GM12874 (cell line): ENCODE measurements around the gene DEUP1.

Experiments used
- TF ChIP-seq, protein P1 (sequence below): IDR thresholded peaks from 2 replicates; pipeline ENCODE4 v1.5.1; 2011; ENCODE audit warnings: low read depth, mild to moderate bottlenecking, control low read depth, low read length, moderate library complexity; ENCODE audit not compliant: insufficient read depth

Gene DEUP1

GRCh38 chr11:93478841-93479240 is 148.3 kb downstream of the DEUP1 start:
- TF ChIP-seq, protein P1, sequence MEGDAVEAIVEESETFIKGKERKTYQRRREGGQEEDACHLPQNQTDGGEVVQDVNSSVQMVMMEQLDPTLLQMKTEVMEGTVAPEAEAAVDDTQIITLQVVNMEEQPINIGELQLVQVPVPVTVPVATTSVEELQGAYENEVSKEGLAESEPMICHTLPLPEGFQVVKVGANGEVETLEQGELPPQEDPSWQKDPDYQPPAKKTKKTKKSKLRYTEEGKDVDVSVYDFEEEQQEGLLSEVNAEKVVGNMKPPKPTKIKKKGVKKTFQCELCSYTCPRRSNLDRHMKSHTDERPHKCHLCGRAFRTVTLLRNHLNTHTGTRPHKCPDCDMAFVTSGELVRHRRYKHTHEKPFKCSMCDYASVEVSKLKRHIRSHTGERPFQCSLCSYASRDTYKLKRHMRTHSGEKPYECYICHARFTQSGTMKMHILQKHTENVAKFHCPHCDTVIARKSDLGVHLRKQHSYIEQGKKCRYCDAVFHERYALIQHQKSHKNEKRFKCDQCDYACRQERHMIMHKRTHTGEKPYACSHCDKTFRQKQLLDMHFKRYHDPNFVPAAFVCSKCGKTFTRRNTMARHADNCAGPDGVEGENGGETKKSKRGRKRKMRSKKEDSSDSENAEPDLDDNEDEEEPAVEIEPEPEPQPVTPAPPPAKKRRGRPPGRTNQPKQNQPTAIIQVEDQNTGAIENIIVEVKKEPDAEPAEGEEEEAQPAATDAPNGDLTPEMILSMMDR: no peak

GRCh38 chr11:93480256-93480655 is 149.7 kb downstream of the DEUP1 start:
- TF ChIP-seq, protein P1: no peak

DNA sequence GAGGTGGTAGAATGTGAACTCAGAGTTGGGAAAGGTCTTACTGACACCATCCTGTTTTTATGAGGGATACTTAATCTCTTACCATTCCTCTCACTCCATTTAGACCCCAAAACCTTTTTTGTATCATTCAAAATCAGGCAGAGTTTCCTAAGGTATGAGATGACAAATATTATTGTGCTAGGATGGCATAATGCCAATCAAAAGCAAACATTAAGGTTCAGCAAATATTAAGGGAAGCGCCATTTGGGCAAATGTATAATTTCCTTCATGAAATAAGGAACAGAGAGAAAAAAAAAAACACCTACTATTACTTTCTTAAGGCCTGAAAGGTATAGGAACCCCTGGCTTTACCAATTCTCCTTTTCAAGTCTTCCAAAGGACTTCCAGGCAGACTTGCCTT is 150.2 kb downstream of the DEUP1 start:
- TF ChIP-seq, protein P1: no peak

GRCh38 chr11:93481279-93481678 is 150.7 kb downstream of the DEUP1 start:
- TF ChIP-seq, protein P1: no peak

DNA sequence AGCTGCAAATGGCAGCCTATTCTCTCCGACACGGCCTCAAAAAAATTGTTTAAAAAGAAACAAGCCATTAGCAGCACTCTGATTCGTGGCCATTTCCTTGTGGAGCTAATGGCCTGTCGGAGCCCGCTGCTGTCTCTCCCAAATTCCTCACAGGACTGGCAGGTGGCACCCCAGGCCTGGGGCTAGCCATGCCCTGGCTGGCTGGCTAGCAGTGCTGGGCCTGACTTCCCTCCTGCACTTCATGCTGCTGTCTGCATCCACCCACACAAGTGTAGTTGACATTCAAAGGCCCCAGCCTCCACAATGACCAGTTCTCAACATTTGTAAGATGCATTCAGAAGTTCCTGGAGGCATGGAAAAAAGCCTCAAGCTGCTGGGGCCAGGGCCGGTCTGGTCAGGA is 151.2 kb downstream of the DEUP1 start:
- TF ChIP-seq, protein P1: no peak

- TF ChIP-seq, protein P1: no peak
Observed at GRCh38 chr11:93482556-93482955, 152.0 kb downstream of the DEUP1 start.

GRCh38 chr11:93484716-93485115 is 154.2 kb downstream of the DEUP1 start:
- TF ChIP-seq, protein P1: no peak

GRCh38 chr11:93485983-93486382 is 155.4 kb downstream of the DEUP1 start:
- TF ChIP-seq, protein P1: no peak
